HEK293 (cell line): ENCODE data around the gene IL1RAP.

Source experiments
- HOXD13 ChIP-seq: sonication (generic); formaldehyde crosslinking; IDR thresholded peaks from 2 replicates; pipeline ENCODE4 v1.8.0; 2022; ENCODE audit warnings: missing genetic modification reagents, borderline replicate concordance
- ZNF121 ChIP-seq: fragments of 450-650 bp; formaldehyde crosslinking; IDR thresholded peaks from 2 replicates; pipeline ENCODE4 v1.5.1; 2016; ENCODE audit warnings: missing biosample characterization, missing genetic modification characterization
- ZNF324 ChIP-seq: fragments of 450-650 bp; formaldehyde crosslinking; IDR thresholded peaks from 2 replicates; pipeline ENCODE4 v1.5.1; 2016; ENCODE audit warnings: missing biosample characterization, missing genetic modification characterization
- ZNF621 ChIP-seq: fragments of 450-650 bp; formaldehyde crosslinking; IDR thresholded peaks from 2 replicates; pipeline ENCODE4 v1.5.1; 2017; ENCODE audit warnings: missing biosample characterization, missing genetic modification characterization
- ZNF776 ChIP-seq: fragments of 450-650 bp; formaldehyde crosslinking; IDR thresholded peaks from 2 replicates; pipeline ENCODE4 v1.5.0; 2017; ENCODE audit warnings: missing biosample characterization, missing genetic modification characterization, borderline replicate concordance

DNA sequence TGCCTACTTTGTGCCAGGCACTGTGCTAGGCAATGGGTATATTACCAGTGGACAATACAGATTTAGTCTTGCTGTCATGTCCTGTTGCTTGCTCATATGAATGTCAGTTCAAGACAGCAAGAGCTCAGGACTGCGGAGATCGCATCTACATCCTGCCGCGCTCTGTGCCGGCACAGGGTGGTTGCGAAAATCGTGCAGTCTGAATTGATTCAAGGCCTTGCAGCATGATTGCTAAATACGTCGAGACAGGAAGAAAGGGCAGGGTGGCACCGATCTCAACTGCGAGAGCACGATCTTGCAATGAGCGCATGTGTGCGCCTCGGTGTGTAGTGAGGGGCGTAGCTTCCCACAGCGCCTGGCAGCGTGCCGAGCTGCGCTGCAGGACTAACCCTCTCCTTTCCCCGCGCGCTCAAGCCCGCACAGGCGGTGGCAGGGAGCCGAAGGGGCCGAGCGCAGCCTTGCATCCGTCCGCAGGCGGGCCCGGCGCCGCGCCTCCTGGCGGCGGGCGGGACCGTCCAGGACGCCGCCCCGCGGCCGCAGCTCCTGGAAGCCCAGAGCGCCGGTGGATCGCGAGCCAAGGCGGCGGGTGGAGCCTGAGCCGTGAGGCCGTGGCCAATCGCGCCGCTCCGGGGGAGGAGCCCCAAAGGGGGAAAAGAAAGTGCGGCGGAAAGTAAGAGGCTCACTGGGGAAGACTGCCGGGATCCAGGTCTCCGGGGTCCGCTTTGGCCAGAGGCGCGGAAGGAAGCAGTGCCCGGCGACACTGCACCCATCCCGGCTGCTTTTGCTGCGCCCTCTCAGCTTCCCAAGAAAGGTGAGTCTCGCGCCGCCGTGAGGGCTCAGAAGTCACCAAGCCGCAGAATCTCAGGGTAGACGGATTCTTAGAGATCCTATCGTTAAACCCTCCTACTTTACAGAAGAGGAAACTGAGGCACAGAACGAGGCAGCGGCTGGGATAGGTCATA, at the start of gene IL1RAP:
- TF ChIP-seq ZNF621 (no peak), ZNF324 (tag by site-specific recombination) (0 out of 2 replicates have a peak, but pooled peaks have one; percentile 36), ZNF776 (tag by site-specific recombination) (no peak), HOXD13 (CRISPR knock-in tag) (no peak), ZNF121 (tag by site-specific recombination) (peak; percentile 97)
